C4-2B (cell line): ENCODE measurements around the gene PTPRM.

Experiments
- ZFX ChIP-seq: fragments of 450-650 bp; IDR thresholded peaks from 2 replicates; pipeline ENCODE4 v1.6.1; 2017
- TF ChIP-seq, protein P1 (sequence below): fragments of 450-650 bp; conservative IDR thresholded peaks from 2 replicates; pipeline ENCODE4 v1.5.1; 2017; ENCODE audit warnings: mild to moderate bottlenecking

DNA sequence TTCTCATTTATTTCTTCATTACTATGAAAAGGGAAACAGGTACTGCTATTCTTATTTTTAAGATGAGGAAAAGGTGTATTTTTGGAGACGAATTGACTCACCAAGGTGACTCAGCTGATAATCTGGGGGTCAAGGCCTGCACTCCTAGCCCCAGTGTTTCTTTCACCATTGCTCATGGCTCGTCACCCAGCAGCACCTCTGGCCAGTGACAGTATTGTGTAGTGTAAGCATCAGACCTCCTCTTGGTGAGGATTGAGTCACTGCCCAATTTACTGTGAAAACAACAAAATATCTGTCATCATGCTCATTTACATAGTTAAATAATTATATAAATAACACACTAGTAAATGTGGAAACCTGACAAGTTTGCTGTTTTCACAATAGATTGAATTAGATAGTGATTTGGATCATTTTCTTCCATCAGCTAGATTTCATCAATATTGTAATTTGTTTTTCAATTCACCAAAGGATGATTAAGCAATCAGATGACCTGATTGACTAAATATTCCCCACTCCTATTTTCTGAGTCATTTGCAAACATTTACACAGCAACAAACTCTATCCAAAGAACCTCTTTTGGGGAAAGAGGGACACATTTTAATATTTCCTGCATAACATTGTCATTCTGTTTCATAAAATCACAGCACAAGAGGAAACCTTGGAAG lies 549.4 kb downstream of the PTPRM start:
- TF ChIP-seq, protein P1, sequence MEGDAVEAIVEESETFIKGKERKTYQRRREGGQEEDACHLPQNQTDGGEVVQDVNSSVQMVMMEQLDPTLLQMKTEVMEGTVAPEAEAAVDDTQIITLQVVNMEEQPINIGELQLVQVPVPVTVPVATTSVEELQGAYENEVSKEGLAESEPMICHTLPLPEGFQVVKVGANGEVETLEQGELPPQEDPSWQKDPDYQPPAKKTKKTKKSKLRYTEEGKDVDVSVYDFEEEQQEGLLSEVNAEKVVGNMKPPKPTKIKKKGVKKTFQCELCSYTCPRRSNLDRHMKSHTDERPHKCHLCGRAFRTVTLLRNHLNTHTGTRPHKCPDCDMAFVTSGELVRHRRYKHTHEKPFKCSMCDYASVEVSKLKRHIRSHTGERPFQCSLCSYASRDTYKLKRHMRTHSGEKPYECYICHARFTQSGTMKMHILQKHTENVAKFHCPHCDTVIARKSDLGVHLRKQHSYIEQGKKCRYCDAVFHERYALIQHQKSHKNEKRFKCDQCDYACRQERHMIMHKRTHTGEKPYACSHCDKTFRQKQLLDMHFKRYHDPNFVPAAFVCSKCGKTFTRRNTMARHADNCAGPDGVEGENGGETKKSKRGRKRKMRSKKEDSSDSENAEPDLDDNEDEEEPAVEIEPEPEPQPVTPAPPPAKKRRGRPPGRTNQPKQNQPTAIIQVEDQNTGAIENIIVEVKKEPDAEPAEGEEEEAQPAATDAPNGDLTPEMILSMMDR: no peak
- no peak for TF ChIP-seq ZFX
